ENCODE data around the gene ASPSCR1. TPM values are rescaled to one million over a fixed set of nuclear protein-coding genes. Genes with fewer than 3 reads are reported as not detected.
A peak's percentile ranks its signal among the peaks of the same experiment; 100 is the strongest.

ASPSCR1 gene
- total and polyA plus RNA-seq, 9 of the 15 experiments (the other 6 are each of a cell fraction or from before 2014, with no cell fraction given) = 0.90 to 36.9 (median 11.6) TPM

- TF ChIP-seq EWSR1 (IDR thresholded peaks at IDR 0.05; ENCODE audit: borderline replicate concordance, low read depth, partially characterized antibody) (no peak), MED1 (CRISPR knock-in tag; IDR thresholded peaks at IDR 0.05; ENCODE audit: borderline replicate concordance) (no peak)
Observed at GRCh38 chr17:82016875-82017459, 39.5 kb downstream of the ASPSCR1 start (continued).

GRCh38 chr17:82017612-82018151 is 40.3 kb downstream of the ASPSCR1 start:
- no peak for FAIRE-seq
- H2AFZ ChIP-seq (ENCODE audit: low read depth, low read length) = no peak overlapping the region
- ATAC-seq = no peak
- CTCF ChIA-PET (ENCODE audit: low intra/inter-chr PET ratio) = interaction anchor here (6.6 kb wide), 1 partner anchor 58 kb away, joined by 103 read pairs; the partner anchor contains the start of gene NOTUM
- TF ChIP-seq ZSCAN29 (IDR thresholded peaks at IDR 0.05) (no peak), ARHGAP35 (IDR thresholded peaks at IDR 0.05; ENCODE audit: partially characterized antibody) (no peak), POLR2G (IDR thresholded peaks at IDR 0.05; ENCODE audit: low read depth, low read length) (peak; percentile 55)
- no peak overlapping the region for H3K4me3 ChIP-seq
- peak in 1 of 4 experiments; percentile 35 for DNase-seq (ENCODE audit: extremely low read depth in 1 of 4, low spot score in 3 of 4)
- H3K79me2 ChIP-seq (ENCODE audit: control insufficient read depth, insufficient read depth, low read length) = peaks cover 27% of the 10 kb centered on the region
- in situ Hi-C loops (cut with MboI) (no loop called here), intact Hi-C loops (cut with micrococcal nuclease) (no loop called here)
- no peaks in the 10 kb centered on the region for H3K9me3 ChIP-seq (replicated peaks; ENCODE audit: control insufficient read depth, insufficient read depth, low read depth, low read length)
- H3K4me2 ChIP-seq (ENCODE audit: insufficient read depth, low read length) = no peak overlapping the region
- H3K36me3 ChIP-seq (ENCODE audit: control insufficient read depth, insufficient read depth, low read length) = peaks cover 30% of the 10 kb centered on the region; the same call in 1 of the 3 replicates
- peaks cover 14 to 94% of the 10 kb centered on the region in 2 experiments; a peak in 4 of 5 replicates for H3K4me1 ChIP-seq (replicated peaks in 1 of 2; ENCODE audit: control insufficient read depth in 2 of 2, insufficient read depth in 2 of 2, low read length in 2 of 2)
- no peak overlapping the region for H3K27ac ChIP-seq (ENCODE audit: extremely low read depth, low read depth, low read length)
- H3K9ac ChIP-seq (ENCODE audit: insufficient read depth in 1 of 2, low read depth in 2 of 2, low read length in 2 of 2) = peak overlapping the region in 1 of 2 experiments; percentile 55; a peak in 2 of 4 replicates
- H3K9me1 ChIP-seq (ENCODE audit: control insufficient read depth, insufficient read depth, low read length) = no peaks in the 10 kb centered on the region
- POLR2A ChIA-PET = interaction anchor here (0.6 to 1.0 kb wide), 3 partner anchors 9 to 46 kb away, joined by 3 to 6 read pairs (median 3); no protein-coding TSS in a partner anchor
- BruUV-seq (replicated peaks) = no TSS peak
- 64% methylated on average over 7 of the region's 13 CpGs for WGBS (ENCODE audit: insufficient coverage, low coverage, missing lambda C conversion rate)
- no peaks in the 10 kb centered on the region for H3K27me3 ChIP-seq (ENCODE audit: control insufficient read depth in 2 of 2, insufficient read depth in 2 of 2, low read length in 2 of 2)
- peaks cover 17% of the 10 kb centered on the region for H4K20me1 ChIP-seq (replicated peaks; ENCODE audit: control insufficient read depth, insufficient read depth, low read length)

Data from K562 (cell line).